Activated naive CD8-positive, alpha-beta T cell treated with anti-CD3 and anti-CD28 coated beads, Interleukin-2, amount 10 ng/mL, durations not matched to agents 7 days and 5 days (primary cell): ENCODE results near the gene SYNE3. TPM values are rescaled to one million over a fixed set of nuclear protein-coding genes. Genes with fewer than 3 reads are reported as not detected.

Experiments used
- ATAC-seq: fragments of 150-1000 bp; cut with Tn5 transposase; one replicate; pipeline ENCODE4 v1.10.0; 2021; ENCODE audit warnings: low read depth, moderate library complexity
- POLR2A ChIA-PET: fragments of 350-600 bp; sonication (Branson Sonifier 250); formaldehyde crosslinking; loops from one replicate; lab custom pipeline; 2021; ENCODE audit warnings: antibody characterized with exemption; lab: Charles Lee
- DNase-seq: peaks from one replicate; pipeline ENCODE4 v3.0.0; 2021
- H3K27ac Mint-ChIP-seq: one replicate; pipeline ENCODE4 v1.8.0; 2022; ENCODE audit warnings: mild to moderate bottlenecking, mixed read lengths
- H3K27me3 Mint-ChIP-seq: one replicate; pipeline ENCODE4 v1.8.0; 2022; ENCODE audit warnings: mild to moderate bottlenecking, moderate library complexity, mixed read lengths
- H3K36me3 Mint-ChIP-seq: one replicate; pipeline ENCODE4 v1.8.0; 2021; ENCODE audit warnings: mild to moderate bottlenecking, mixed read lengths
- H3K4me1 Mint-ChIP-seq: one replicate; pipeline ENCODE4 v1.8.0; 2021; ENCODE audit warnings: mixed read lengths
- H3K4me3 Mint-ChIP-seq: one replicate; pipeline ENCODE4 v1.8.0; 2022; ENCODE audit warnings: mild to moderate bottlenecking, moderate library complexity, mixed read lengths
- H3K9me3 Mint-ChIP-seq: one replicate; pipeline ENCODE4 v1.8.0; 2021; ENCODE audit warnings: mixed read lengths
- total RNA-seq, 2 experiments: library from RNA; stranded (reverse); gene quantifications; one replicate each; pipeline ENCODE4 v1.2.3, GENCODE V29; 2021

SYNE3 gene
- total RNA-seq, 2 experiments from 2014 or later = 79.0 to 79.1 TPM

GRCh38 chr14:95483309-95484165 is 32.9 kb downstream of the SYNE3 start:
- POLR2A ChIA-PET = no interaction called here
- Mint-ChIP-seq H3K9me3 (no peaks in the 10 kb centered on the region), H3K27ac (peak overlapping the region; percentile 49), H3K4me3 (no peak overlapping the region), H3K36me3 (peaks cover 10% of the 10 kb centered on the region), H3K4me1 (peaks cover 24% of the 10 kb centered on the region), H3K27me3 (no peaks in the 10 kb centered on the region)
- ATAC-seq = no peak
- no peak for DNase-seq

GRCh38 chr14:95482627-95483308 is 33.7 kb downstream of the SYNE3 start:
- Mint-ChIP-seq H3K36me3 (peaks cover 10% of the 10 kb centered on the region), H3K4me3 (no peak overlapping the region), H3K27ac (no peak overlapping the region), H3K4me1 (peaks cover 27% of the 10 kb centered on the region), H3K9me3 (no peaks in the 10 kb centered on the region), H3K27me3 (no peaks in the 10 kb centered on the region)
- POLR2A ChIA-PET = no interaction called here
- DNase-seq (no peak), ATAC-seq (no peak)

GRCh38 chr14:95481391-95482022 is 34.9 kb downstream of the SYNE3 start:
- H3K9me3 Mint-ChIP-seq = no peaks in the 10 kb centered on the region
- H3K27me3 Mint-ChIP-seq = no peaks in the 10 kb centered on the region
- POLR2A ChIA-PET = no interaction called here
- DNase-seq (no peak), ATAC-seq (no peak)
- H3K4me3 Mint-ChIP-seq = no peak overlapping the region
- peaks cover 14% of the 10 kb centered on the region for H3K36me3 Mint-ChIP-seq
- peaks cover 29% of the 10 kb centered on the region for H3K4me1 Mint-ChIP-seq
- peak overlapping the region; percentile 21 for H3K27ac Mint-ChIP-seq

GRCh38 chr14:95480887-95481226 is 35.6 kb downstream of the SYNE3 start:
- Mint-ChIP-seq H3K4me3 (no peak overlapping the region), H3K27me3 (no peaks in the 10 kb centered on the region), H3K36me3 (peaks cover 19% of the 10 kb centered on the region), H3K4me1 (peaks cover 31% of the 10 kb centered on the region), H3K9me3 (no peaks in the 10 kb centered on the region), H3K27ac (peak overlapping the region; percentile 45)
- ATAC-seq (no peak), DNase-seq (no peak)
- POLR2A ChIA-PET = no interaction called here

- no peak overlapping the region for H3K4me3 Mint-ChIP-seq
- peak overlapping the region; percentile 39 for H3K27ac Mint-ChIP-seq
- peaks cover 28% of the 10 kb centered on the region for H3K4me1 Mint-ChIP-seq
- DNase-seq (no peak), ATAC-seq (peak; percentile 43)
- POLR2A ChIA-PET = no interaction called here
- no peaks in the 10 kb centered on the region for H3K27me3 Mint-ChIP-seq
- peaks cover 19% of the 10 kb centered on the region for H3K36me3 Mint-ChIP-seq
- H3K9me3 Mint-ChIP-seq = no peaks in the 10 kb centered on the region
Measured at GRCh38 chr14:95480109-95480886, 36.2 kb downstream of the SYNE3 start.

- Mint-ChIP-seq H3K27me3 (no peaks in the 10 kb centered on the region), H3K9me3 (no peaks in the 10 kb centered on the region), H3K36me3 (peaks cover 21% of the 10 kb centered on the region), H3K4me3 (no peak overlapping the region), H3K27ac (peak overlapping the region; percentile 61), H3K4me1 (peaks cover 26% of the 10 kb centered on the region)
- POLR2A ChIA-PET = no interaction called here
- DNase-seq (no peak), ATAC-seq (no peak)
Measured at GRCh38 chr14:95479494-95479893, 37.0 kb downstream of the SYNE3 start.

- DNase-seq (no peak), ATAC-seq (no peak)
- H3K4me3 Mint-ChIP-seq = no peak overlapping the region
- no peaks in the 10 kb centered on the region for H3K9me3 Mint-ChIP-seq
- peaks cover 27% of the 10 kb centered on the region for H3K36me3 Mint-ChIP-seq
- H3K27ac Mint-ChIP-seq = no peak overlapping the region
- no peaks in the 10 kb centered on the region for H3K27me3 Mint-ChIP-seq
- POLR2A ChIA-PET = no interaction called here
- peaks cover 27% of the 10 kb centered on the region for H3K4me1 Mint-ChIP-seq
Measured at GRCh38 chr14:95478818-95479217, 37.6 kb downstream of the SYNE3 start.

GRCh38 chr14:95478309-95478708 is 38.1 kb downstream of the SYNE3 start:
- Mint-ChIP-seq H3K36me3 (peaks cover 32% of the 10 kb centered on the region), H3K27ac (no peak overlapping the region), H3K27me3 (no peaks in the 10 kb centered on the region), H3K4me3 (no peak overlapping the region), H3K4me1 (peaks cover 30% of the 10 kb centered on the region), H3K9me3 (no peaks in the 10 kb centered on the region)
- ATAC-seq (no peak), DNase-seq (no peak)
- POLR2A ChIA-PET = no interaction called here

- POLR2A ChIA-PET = no interaction called here
- ATAC-seq = no peak
- Mint-ChIP-seq H3K9me3 (no peaks in the 10 kb centered on the region), H3K27ac (peak overlapping the region; percentile 28), H3K27me3 (no peaks in the 10 kb centered on the region), H3K4me3 (no peak overlapping the region), H3K4me1 (peaks cover 32% of the 10 kb centered on the region), H3K36me3 (peaks cover 37% of the 10 kb centered on the region)
- DNase-seq = no peak
Measured at GRCh38 chr14:95477411-95478269, 38.8 kb downstream of the SYNE3 start.

- H3K4me3 Mint-ChIP-seq = no peak overlapping the region
- DNase-seq (no peak), ATAC-seq (no peak)
- H3K9me3 Mint-ChIP-seq = no peaks in the 10 kb centered on the region
- no peaks in the 10 kb centered on the region for H3K27me3 Mint-ChIP-seq
- POLR2A ChIA-PET = no interaction called here
- H3K4me1 Mint-ChIP-seq = peaks cover 32% of the 10 kb centered on the region
- H3K27ac Mint-ChIP-seq = no peak overlapping the region
- peaks cover 40% of the 10 kb centered on the region for H3K36me3 Mint-ChIP-seq
Measured at GRCh38 chr14:95476747-95477146, 39.7 kb downstream of the SYNE3 start.

- Mint-ChIP-seq H3K9me3 (no peaks in the 10 kb centered on the region), H3K4me3 (no peak overlapping the region), H3K27me3 (no peaks in the 10 kb centered on the region), H3K4me1 (peaks cover 30% of the 10 kb centered on the region), H3K27ac (no peak overlapping the region), H3K36me3 (peaks cover 46% of the 10 kb centered on the region)
- POLR2A ChIA-PET = no interaction called here
- no peak for DNase-seq
- ATAC-seq = no peak
Measured at GRCh38 chr14:95475540-95476240, 40.8 kb downstream of the SYNE3 start.

- no peak for DNase-seq
- Mint-ChIP-seq H3K27ac (no peak overlapping the region), H3K27me3 (no peaks in the 10 kb centered on the region), H3K9me3 (no peaks in the 10 kb centered on the region), H3K36me3 (peaks cover 41% of the 10 kb centered on the region), H3K4me1 (peaks cover 28% of the 10 kb centered on the region), H3K4me3 (no peak overlapping the region)
- POLR2A ChIA-PET = no interaction called here
- no peak for ATAC-seq
Measured at GRCh38 chr14:95474941-95475340, 41.5 kb downstream of the SYNE3 start.
